ENCODE measurements around the gene CHTF8. TPM values are rescaled to one million over a fixed set of nuclear protein-coding genes. Genes with fewer than 3 reads are reported as not detected.

The CHTF8 gene
- total RNA-seq, 1 experiment from 2014 or later: 70.6 TPM

DNA sequence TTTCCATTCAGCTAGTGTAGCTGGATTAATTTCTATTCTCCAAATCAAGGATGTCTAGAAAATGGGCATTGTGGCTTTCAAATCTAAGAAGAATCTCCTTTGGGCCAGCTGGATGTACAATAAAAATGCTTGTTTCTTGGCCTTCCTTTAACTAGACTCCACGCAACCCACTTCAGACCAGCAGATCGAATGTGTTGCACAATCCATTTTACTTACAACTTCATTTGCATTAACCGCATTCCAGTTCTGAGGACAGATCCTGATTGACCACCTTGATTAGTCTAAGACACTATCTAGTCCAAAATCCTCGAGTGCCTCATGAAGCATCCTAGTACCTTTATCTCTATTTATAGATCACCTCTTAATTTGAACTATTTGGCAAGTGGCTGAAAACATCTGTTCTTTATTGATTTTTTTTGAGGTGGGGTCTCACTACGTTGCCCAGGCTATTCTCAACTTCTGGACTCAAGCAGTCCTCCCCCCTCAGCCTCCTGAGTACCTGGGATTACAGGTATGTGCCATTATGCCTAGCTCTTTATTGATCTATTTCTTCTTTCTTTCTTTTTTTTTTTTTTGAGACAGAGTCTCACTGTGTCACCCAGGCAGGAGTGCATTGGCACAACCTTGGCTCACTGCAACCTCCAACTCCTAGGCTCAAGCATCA lies 47.2 kb downstream of the CHTF8 start:
- DNase-seq (ENCODE audit: low spot score): no peak

DNA sequence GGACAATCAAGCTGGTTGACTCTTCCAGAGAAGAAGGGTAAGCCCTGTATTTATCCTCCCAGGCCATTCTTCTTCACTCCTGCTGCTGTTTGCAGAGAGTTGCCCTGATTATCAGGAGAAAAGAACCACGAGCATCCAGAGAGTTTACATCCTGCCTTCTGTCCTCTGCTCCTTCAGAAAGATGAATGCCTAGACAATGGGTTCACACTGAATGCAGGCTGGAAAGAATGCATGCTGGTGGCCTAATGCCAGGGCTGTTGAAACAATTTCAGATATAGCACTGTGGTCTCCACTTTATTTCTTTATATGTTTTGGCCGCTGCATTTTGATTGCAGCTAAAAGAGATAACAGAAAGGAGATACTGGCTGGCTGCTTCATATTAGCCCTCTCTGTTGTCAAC lies 48.1 kb downstream of the CHTF8 start:
- DNase-seq (ENCODE audit: low spot score): no peak

DNA sequence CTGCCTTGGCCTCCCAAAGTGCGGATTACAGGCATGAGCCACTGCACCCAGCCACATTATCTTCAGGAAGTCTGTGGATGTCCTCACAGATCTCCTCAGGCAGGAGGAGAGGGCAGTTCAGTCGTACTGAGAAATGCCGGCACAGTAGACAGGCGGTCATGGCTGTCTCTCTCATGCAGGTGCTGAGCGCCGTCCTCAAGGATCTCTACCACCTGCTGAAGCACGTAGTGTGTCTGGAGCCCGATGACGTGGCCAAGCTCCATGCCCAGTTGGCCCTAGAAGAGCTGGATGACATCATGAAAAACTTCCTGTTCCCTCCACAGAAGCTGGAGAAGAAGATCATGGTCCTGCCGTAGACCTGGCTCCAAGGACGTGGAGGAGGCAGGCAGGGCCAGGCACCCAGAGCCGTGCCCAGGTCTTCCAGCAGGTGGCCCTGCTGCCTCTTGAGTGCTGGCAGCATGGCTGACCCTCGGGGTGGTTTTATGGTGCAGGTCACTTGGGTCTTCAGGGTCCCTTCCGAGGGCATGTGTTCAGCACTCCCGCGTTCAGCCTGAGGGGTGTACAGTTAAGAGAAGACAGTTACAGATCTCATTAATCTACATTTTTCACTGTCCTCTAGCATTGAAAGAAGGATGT lies 49.0 kb downstream of the CHTF8 start:
- DNase-seq (ENCODE audit: low spot score): no peak

DNA sequence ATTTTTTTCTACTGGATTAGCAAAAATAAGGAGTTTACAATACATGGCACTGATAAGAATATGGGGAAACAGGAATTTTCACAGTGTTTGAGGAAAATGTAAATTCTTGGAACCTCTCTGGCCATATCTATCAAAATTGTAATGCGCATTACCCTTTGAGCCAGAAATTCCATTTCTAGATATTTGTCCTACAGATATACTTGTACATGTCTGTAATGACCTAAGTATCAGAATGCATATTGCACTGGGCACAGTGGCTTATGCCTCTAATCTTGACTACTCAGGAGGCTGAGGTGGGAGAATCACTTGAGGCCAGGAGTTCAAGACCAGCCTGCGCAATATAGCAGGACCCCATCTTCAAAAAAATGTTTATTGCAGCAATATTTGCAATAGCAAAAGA lies 52.7 kb downstream of the CHTF8 start:
- DNase-seq (ENCODE audit: low spot score): no peak

DNA sequence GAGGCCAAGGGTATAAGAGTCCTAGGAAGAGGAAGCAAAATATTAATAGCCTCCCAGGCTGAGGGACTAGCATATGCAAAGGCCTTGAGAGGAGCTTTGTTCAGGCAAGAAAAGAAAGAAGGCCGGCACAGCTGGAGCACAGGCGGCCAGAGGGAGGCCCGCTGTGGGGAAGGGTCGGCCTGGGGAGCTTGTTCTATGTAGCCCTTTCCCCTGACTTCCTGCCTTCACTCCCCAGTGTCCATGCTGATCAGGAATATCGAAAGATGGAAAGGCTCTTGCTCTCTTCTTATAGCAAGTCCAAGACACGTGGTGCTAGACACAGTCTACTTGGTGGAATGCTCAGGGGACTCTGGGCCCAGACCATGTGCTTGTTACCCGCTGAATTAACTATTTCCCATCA lies 54.3 kb downstream of the CHTF8 start:
- DNase-seq (ENCODE audit: low spot score): no peak

DNA sequence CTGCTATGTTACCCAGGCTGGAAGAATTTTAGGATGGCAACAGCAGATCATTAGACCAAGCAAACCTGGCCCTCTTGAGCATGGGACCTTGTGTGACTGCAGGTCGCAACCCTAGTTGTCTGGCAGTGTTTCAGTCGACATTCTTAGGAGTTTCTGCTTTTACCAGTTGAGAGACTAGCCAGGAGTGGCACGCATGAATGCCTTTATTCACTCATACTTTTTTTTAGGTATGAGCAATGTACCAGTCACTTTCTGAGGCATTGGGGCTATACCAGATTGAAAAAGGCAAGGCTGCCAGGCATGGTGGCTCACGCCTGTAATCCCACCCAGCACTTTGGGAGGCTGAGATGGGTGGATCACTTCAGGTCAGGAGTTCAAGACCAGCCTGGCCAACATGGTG lies 55.1 kb downstream of the CHTF8 start:
- DNase-seq (ENCODE audit: low spot score): no peak

DNA sequence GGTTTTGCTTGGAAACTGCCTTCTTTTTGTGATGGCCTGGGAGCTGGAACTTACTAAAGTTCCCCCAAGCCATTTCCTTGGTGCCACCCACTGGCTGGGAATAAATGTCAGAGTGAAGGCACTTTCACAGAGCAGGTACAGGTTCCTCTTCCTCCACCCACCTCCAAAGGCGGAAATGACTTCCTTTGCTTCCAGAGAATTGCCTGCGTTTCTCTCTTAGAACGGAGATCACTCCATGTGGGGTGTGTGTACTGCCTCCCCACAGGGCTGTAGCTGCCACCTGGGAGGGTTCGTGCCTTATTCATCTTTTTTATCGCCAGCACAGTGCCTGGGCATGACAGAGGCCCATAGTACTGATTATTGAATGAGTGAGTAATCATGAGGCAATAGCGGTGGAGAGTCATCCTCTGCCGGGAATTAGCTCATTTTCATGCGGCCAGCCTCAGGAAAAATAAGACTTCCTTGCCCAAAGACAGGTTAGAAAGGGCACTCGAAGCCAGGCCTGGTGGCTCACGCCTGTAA lies 59.1 kb downstream of the CHTF8 start:
- peak; percentile 76 for DNase-seq (ENCODE audit: low spot score)

DNA sequence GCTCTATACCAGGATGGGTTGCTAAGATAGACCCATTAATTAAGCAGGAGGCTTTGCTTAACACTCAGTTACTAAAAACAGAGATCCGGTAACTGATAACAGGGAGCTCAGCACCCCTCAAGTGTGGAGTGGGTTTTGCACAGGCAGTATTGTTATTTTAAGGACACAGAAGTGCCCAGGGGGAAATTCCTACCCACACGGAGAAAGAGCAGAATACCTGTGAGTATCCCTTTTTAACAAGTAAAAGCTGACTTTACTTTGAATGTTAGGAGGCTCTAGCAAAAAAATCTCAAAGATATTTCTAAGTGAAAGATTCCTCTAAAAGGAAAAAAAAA lies 59.8 kb downstream of the CHTF8 start:
- DNase-seq (ENCODE audit: low spot score): no peak

DNA sequence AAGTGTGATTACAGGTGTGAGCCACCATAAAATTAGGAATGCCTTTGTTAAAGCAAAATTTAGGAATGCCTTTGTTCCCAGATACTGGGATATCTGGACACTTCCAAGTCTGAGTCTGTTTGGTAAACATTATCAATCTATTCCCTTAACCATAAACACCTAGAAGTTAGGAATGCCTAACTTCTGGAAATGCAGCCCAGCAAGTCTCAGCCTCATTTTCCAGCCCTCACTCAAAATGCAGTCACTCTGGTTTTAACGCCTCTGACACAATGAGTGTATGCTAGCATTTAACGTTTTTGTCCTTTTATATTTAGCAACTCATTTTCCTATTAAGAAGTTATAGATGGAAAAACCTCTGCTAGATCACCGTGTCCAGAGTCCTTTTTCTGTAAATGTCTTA lies 61.4 kb downstream of the CHTF8 start:
- DNase-seq (ENCODE audit: low spot score): no peak

DNA sequence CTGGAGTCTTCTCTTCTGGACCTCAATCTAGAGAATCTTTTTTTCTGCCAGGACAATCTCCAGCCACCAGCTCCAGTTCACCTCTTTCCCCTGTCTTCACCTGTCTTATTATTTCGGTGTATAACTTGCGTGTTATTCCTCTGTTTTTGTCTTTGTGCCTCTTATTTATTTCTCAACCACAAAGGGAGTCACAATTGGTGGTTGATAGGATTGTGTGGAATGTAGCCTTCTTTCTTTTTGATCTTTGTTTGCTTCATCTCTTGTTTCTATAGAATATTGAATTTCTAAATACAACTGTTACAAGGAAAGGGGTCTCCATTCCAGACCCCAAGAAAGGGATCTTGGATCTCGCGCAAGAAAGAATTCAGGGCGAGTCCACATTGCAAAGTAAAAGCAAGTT lies 62.9 kb downstream of the CHTF8 start:
- DNase-seq (ENCODE audit: low spot score): no peak

Small RNAs within 50 kb of the gene (small RNA-seq; reads per million reads assigned to genes)
- gene RNU6-22P: not detected

Other genes with a start within 250 kb of the CHTF8 start
- 0.08 TPM in 1 of 2 replicates, not detected in the other for gene HAS3, start 26.9 kb downstream of the CHTF8 start, total RNA-seq (2014; rRNA removed; shearing (Covaris generic))
- gene UTP4, start 61 bp upstream of the CHTF8 start, total RNA-seq (2014; rRNA removed; shearing (Covaris generic)): 23.0 and 27.2 TPM in 2 replicates
- 44.0 and 53.5 TPM in 2 replicates for gene SNTB2, start 54.6 kb upstream of the CHTF8 start, total RNA-seq (2014; rRNA removed; shearing (Covaris generic))
- 24.5 and 33.3 TPM in 2 replicates for gene VPS4A, start 178.8 kb upstream of the CHTF8 start, total RNA-seq (2014; rRNA removed; shearing (Covaris generic))
- 80.9 and 81.5 TPM in 2 replicates for gene PDF, start 198.0 kb upstream of the CHTF8 start, total RNA-seq (2014; rRNA removed; shearing (Covaris generic))
- gene COG8, start 207.0 kb upstream of the CHTF8 start, total RNA-seq (2014; rRNA removed; shearing (Covaris generic)): 50.4 and 55.8 TPM in 2 replicates
- 20.1 and 24.5 TPM in 2 replicates for gene NIP7, start 207.2 kb upstream of the CHTF8 start, total RNA-seq (2014; rRNA removed; shearing (Covaris generic))
- 0.10 TPM in 1 of 2 replicates, not detected in the other for gene TMED6, start 219.2 kb upstream of the CHTF8 start, total RNA-seq (2014; rRNA removed; shearing (Covaris generic))